ENCODE measurements around the gene EIF3D.

- TF ChIP-seq CTCF (IDR thresholded peaks at IDR 0.05) (no peak), REST (IDR thresholded peaks at IDR 0.05; ENCODE audit: insufficient read depth in 1 of 2, low read depth in 2 of 2, low read length in 1 of 2) (no peak), POLR2AphosphoS5 (IDR thresholded peaks at IDR 0.05; ENCODE audit: low read depth, low read length) (no peak), SIN3A (IDR thresholded peaks at IDR 0.05; ENCODE audit: borderline replicate concordance, insufficient read depth, low read depth, low read length) (no peak), TCF7L2 (IDR thresholded peaks at IDR 0.05; ENCODE audit: low read depth, low read length) (no peak)
Observed at GRCh38 chr22:36532466-36532865, 3.5 kb upstream of the EIF3D start.

Data from Panc1 (cell line).